ENCODE results near the gene CFAP299. TPM values are rescaled to one million over a fixed set of nuclear protein-coding genes. Genes with fewer than 3 reads are reported as not detected.

Gene CFAP299
- total and polyA plus RNA-seq, 4 donors, result 2.8 to 30.2 (median 6.6) TPM

DNA sequence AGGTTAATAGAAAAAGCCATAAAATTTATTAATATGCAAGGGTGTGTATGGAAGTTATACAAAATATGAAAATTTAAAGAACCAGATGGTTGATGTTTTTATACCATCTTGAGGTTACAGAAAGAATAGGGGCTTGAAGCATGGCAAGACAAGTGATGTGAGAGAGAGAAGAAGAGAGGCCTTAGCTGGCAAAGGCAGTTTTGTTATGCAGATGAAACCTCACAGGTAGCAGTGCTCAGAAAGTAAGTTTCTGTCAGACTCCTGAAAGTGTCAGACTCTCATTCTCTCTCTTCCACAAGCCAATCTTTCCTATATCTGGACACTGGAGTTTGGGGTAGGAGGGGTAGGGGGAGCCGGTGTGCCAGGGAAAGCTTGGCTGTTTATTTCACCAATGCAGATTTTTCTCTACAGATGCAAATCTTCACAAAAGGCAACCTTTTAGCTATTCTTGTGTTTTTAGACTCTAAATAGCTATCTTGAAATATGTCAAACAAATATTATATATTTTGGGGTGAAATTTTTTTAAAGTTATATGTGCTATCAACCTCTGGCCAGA is 124.5 kb downstream of the CFAP299 start:
- TF ChIP-seq, protein P1, sequence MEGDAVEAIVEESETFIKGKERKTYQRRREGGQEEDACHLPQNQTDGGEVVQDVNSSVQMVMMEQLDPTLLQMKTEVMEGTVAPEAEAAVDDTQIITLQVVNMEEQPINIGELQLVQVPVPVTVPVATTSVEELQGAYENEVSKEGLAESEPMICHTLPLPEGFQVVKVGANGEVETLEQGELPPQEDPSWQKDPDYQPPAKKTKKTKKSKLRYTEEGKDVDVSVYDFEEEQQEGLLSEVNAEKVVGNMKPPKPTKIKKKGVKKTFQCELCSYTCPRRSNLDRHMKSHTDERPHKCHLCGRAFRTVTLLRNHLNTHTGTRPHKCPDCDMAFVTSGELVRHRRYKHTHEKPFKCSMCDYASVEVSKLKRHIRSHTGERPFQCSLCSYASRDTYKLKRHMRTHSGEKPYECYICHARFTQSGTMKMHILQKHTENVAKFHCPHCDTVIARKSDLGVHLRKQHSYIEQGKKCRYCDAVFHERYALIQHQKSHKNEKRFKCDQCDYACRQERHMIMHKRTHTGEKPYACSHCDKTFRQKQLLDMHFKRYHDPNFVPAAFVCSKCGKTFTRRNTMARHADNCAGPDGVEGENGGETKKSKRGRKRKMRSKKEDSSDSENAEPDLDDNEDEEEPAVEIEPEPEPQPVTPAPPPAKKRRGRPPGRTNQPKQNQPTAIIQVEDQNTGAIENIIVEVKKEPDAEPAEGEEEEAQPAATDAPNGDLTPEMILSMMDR (IDR thresholded peaks at IDR 0.05; ENCODE audit: control extremely low read depth, extremely low read depth), result no peak
- Histone ChIP-seq H3K9ac (ENCODE audit: insufficient read depth in 1 of 2, low read length in 2 of 2) (no peak overlapping the region), H3K27me3 (ENCODE audit: control insufficient read depth in 3 of 3, insufficient read depth in 3 of 3, low read length in 2 of 3) (no peaks in the 10 kb centered on the region), H3K4me1 (ENCODE audit: control insufficient read depth in 5 of 5, insufficient read depth in 5 of 5, low read length in 5 of 5) (peaks cover 0 to 1% (median 0%) of the 10 kb centered on the region in 5 donors), H3K4me3 (no peak overlapping the region), H3K36me3 (ENCODE audit: control insufficient read depth in 4 of 4, insufficient read depth in 4 of 4, low read length in 4 of 4) (no peaks in the 10 kb centered on the region), H3K9me3 (ENCODE audit: control insufficient read depth in 4 of 4, insufficient read depth in 3 of 4, low read length in 3 of 4) (no peaks in the 10 kb centered on the region), H3K27ac (ENCODE audit: low read depth in 1 of 2, low read length in 1 of 2) (no peak overlapping the region)
- DNase-seq, result no peak
- WGBS, 2 donors, result 67 to 83% methylated on average over 1 of the region's 1 CpG
- ATAC-seq (ENCODE audit: insufficient read depth, low FRiP score), result no peak

- Histone ChIP-seq H3K27me3 (ENCODE audit: control insufficient read depth in 3 of 3, insufficient read depth in 3 of 3, low read length in 2 of 3) (no peaks in the 10 kb centered on the region), H3K9ac (ENCODE audit: insufficient read depth in 1 of 2, low read length in 2 of 2) (no peak overlapping the region), H3K36me3 (ENCODE audit: control insufficient read depth in 4 of 4, insufficient read depth in 4 of 4, low read length in 4 of 4) (no peaks in the 10 kb centered on the region), H3K4me1 (ENCODE audit: control insufficient read depth in 5 of 5, insufficient read depth in 5 of 5, low read length in 5 of 5) (no peaks in the 10 kb centered on the region), H3K27ac (ENCODE audit: low read depth in 1 of 2, low read length in 1 of 2) (no peak overlapping the region), H3K9me3 (ENCODE audit: control insufficient read depth in 4 of 4, insufficient read depth in 3 of 4, low read length in 3 of 4) (no peaks in the 10 kb centered on the region), H3K4me3 (no peak overlapping the region)
- WGBS, 2 donors, result 67 to 88% methylated on average over 1 of the region's 1 CpG
- DNase-seq (peak in 1 of 3 donors; percentile 34), ATAC-seq (ENCODE audit: insufficient read depth, low FRiP score) (no peak)
- TF ChIP-seq, protein P1 (IDR thresholded peaks at IDR 0.05; ENCODE audit: control extremely low read depth, extremely low read depth), result no peak
Measured at GRCh38 chr4:80461412-80461811, 125.9 kb downstream of the CFAP299 start.

DNA sequence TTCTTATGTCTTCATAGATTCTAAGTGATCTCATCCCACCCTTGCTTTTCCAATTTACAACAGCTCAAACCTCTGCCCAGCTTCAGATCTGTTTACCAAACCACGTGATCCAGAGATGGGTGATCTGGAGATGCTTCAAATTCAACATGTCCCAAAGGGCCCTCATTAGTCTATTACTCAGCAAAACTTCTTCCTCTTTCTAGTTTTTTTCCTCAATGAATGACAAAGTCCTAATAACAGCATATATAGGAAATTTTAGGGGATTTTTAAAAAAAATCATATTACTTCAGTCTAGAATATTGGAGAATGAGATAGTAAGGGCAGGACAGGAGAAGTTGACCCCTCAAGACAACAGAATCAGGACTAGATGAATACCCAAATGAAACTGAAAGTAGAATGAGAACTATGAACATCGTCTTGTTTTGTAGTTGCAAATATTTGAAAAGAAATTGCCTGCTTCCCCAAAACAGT is 127.1 kb downstream of the CFAP299 start:
- no peak for ATAC-seq (ENCODE audit: insufficient read depth, low FRiP score)
- H3K9ac ChIP-seq (ENCODE audit: insufficient read depth in 1 of 2, low read length in 2 of 2), result no peak overlapping the region
- H3K9me3 ChIP-seq (ENCODE audit: control insufficient read depth in 4 of 4, insufficient read depth in 3 of 4, low read length in 3 of 4), result no peaks in the 10 kb centered on the region
- H3K4me1 ChIP-seq (ENCODE audit: control insufficient read depth in 5 of 5, insufficient read depth in 5 of 5, low read length in 5 of 5), result no peaks in the 10 kb centered on the region
- 23 to 36% methylated on average over 2 of the region's 2 CpGs for WGBS, 2 donors
- TF ChIP-seq, protein P1 (IDR thresholded peaks at IDR 0.05; ENCODE audit: control extremely low read depth, extremely low read depth), result no peak
- no peak overlapping the region for H3K4me3 ChIP-seq
- no peak for DNase-seq
- H3K27ac ChIP-seq (ENCODE audit: low read depth in 1 of 2, low read length in 1 of 2), result no peak overlapping the region
- H3K36me3 ChIP-seq (ENCODE audit: control insufficient read depth in 4 of 4, insufficient read depth in 4 of 4, low read length in 4 of 4), result no peaks in the 10 kb centered on the region
- H3K27me3 ChIP-seq (ENCODE audit: control insufficient read depth in 3 of 3, insufficient read depth in 3 of 3, low read length in 2 of 3), result no peaks in the 10 kb centered on the region

- ATAC-seq (ENCODE audit: insufficient read depth, low FRiP score) (no peak), DNase-seq (no peak)
- Histone ChIP-seq H3K27ac (ENCODE audit: low read depth in 1 of 2, low read length in 1 of 2) (no peak overlapping the region), H3K4me1 (ENCODE audit: control insufficient read depth in 5 of 5, insufficient read depth in 5 of 5, low read length in 5 of 5) (no peaks in the 10 kb centered on the region), H3K27me3 (ENCODE audit: control insufficient read depth in 3 of 3, insufficient read depth in 3 of 3, low read length in 2 of 3) (no peaks in the 10 kb centered on the region), H3K36me3 (ENCODE audit: control insufficient read depth in 4 of 4, insufficient read depth in 4 of 4, low read length in 4 of 4) (no peaks in the 10 kb centered on the region), H3K9me3 (ENCODE audit: control insufficient read depth in 4 of 4, insufficient read depth in 3 of 4, low read length in 3 of 4) (no peaks in the 10 kb centered on the region), H3K9ac (ENCODE audit: insufficient read depth in 1 of 2, low read length in 2 of 2) (no peak overlapping the region), H3K4me3 (no peak overlapping the region)
- TF ChIP-seq, protein P1 (IDR thresholded peaks at IDR 0.05; ENCODE audit: control extremely low read depth, extremely low read depth), result no peak
- WGBS, 2 donors, result 73 to 85% methylated on average over 4 of the region's 4 CpGs
Measured at GRCh38 chr4:80463509-80463908, 128.0 kb downstream of the CFAP299 start.

Measured in lung (tissue), 12 donors.